H1 (cell line): ENCODE data around the gene COCH. TPM values are rescaled to one million over a fixed set of nuclear protein-coding genes. Genes with fewer than 3 reads are reported as not detected.

Experiments used
- CTCF ChIA-PET: fragments of 300-600 bp; sonication (Branson Sonifier 250); formaldehyde crosslinking; loops from one replicate; lab custom pipeline; 2021; ENCODE audit not compliant: partially characterized antibody; lab: Charles Lee
- POLR2A ChIA-PET: fragments of 300-600 bp; sonication (Branson Sonifier 250); formaldehyde crosslinking; loops from one replicate; lab custom pipeline; 2021; ENCODE audit warnings: inconsistent platforms; ENCODE audit not compliant: partially characterized antibody; lab: Charles Lee
- DNase-seq, 2 experiments: peaks; one replicate each; pipeline versions ENCODE4 v3.0.0 to v3.0.0-alpha.2; 2010 to 2022; ENCODE audit warnings: low spot score in 2 of 2, low read depth in 1 of 2, mixed read lengths in 1 of 2
- FAIRE-seq: peaks from 2 replicates; lab custom pipeline; 2011; peaks lifted over from hg19 to GRCh38; lab: Jason Lieb, UNC
- H2AFZ ChIP-seq: 2 replicates; pipeline ENCODE4 v1.8.1; 2012; ENCODE audit warnings: low read length, inconsistent platforms
- H2AK5ac ChIP-seq: 2 replicates; pipeline ENCODE4 v1.6.1; 2013; ENCODE audit warnings: low read depth, low read length
- H2BK120ac ChIP-seq: replicated peaks from 2 replicates; pipeline ENCODE3; 2013; ENCODE audit warnings: low read depth, low read length, inconsistent platforms
- H2BK12ac ChIP-seq: 2 replicates; pipeline ENCODE4 v1.6.1; 2013; ENCODE audit warnings: low read depth, low read length
- H2BK15ac ChIP-seq: 2 replicates; pipeline ENCODE4 v1.6.1; 2013; ENCODE audit warnings: low read length
- H2BK20ac ChIP-seq: 2 replicates; pipeline ENCODE4 v1.6.1; 2013; ENCODE audit warnings: low read length
- H2BK5ac ChIP-seq: 2 replicates; pipeline ENCODE4 v1.6.1; 2013; ENCODE audit warnings: low read depth, low read length
- H3K14ac ChIP-seq: 2 replicates; pipeline ENCODE4 v1.6.1; 2013; ENCODE audit warnings: inconsistent platforms; ENCODE audit not compliant: insufficient read length
- H3K18ac ChIP-seq: 2 replicates; pipeline ENCODE4 v1.6.1; 2013; ENCODE audit warnings: low read length; ENCODE audit errors: extremely low read depth
- H3K23ac ChIP-seq: 2 replicates; pipeline ENCODE4 v1.6.1; 2013; ENCODE audit warnings: inconsistent platforms; ENCODE audit not compliant: insufficient read length
- H3K23me2 ChIP-seq: 2 replicates; pipeline ENCODE4 v1.6.1; 2013; ENCODE audit warnings: low read depth, low read length
- H3K27ac ChIP-seq: 2 replicates; pipeline ENCODE4 v1.6.1; 2011; ENCODE audit warnings: low read depth, low read length, inconsistent platforms
- H3K27me3 ChIP-seq, 4 experiments: replicated peaks in 1 of 4; 1 replicate in 1 of 4; 2 replicates in 3 of 4; pipeline versions ENCODE4 v1.6.1 to v1.8.1; 2011 to 2013; ENCODE audit warnings: low read length in 3 of 4, mild to moderate bottlenecking in 3 of 4, inconsistent platforms in 2 of 4, mixed read lengths in 2 of 4, moderate library complexity in 1 of 4; ENCODE audit not compliant: control insufficient read depth in 3 of 4, insufficient read depth in 3 of 4; ENCODE audit errors: extremely low read depth in 1 of 4
- H3K36me3 ChIP-seq, 4 experiments: 2 replicates each; pipeline versions ENCODE4 v1.6.1 to v1.8.1; 2011 to 2013; ENCODE audit warnings: mild to moderate bottlenecking in 4 of 4, low read length in 3 of 4, moderate library complexity in 2 of 4, control low read depth in 1 of 4, inconsistent platforms in 1 of 4; ENCODE audit not compliant: insufficient read depth in 4 of 4, control insufficient read depth in 2 of 4
- H3K4ac ChIP-seq: replicated peaks from 2 replicates; pipeline ENCODE3; 2013; ENCODE audit warnings: low read length, low read depth, mixed read lengths, inconsistent platforms; ENCODE audit not compliant: insufficient read length
- H3K4me1 ChIP-seq, 4 experiments: replicated peaks in 1 of 4; 1 replicate in 1 of 4; 2 replicates in 3 of 4; pipeline versions ENCODE4 v1.6.1 to v1.8.1; 2011 to 2013; ENCODE audit warnings: low read length in 3 of 4, inconsistent platforms in 2 of 4, mixed read lengths in 1 of 4; ENCODE audit not compliant: insufficient read depth in 4 of 4, control insufficient read depth in 3 of 4
- H3K4me2 ChIP-seq, 2 experiments: 2 replicates each; pipeline versions ENCODE4 v1.6.1 to v1.8.1; 2011 to 2013; ENCODE audit warnings: low read depth in 2 of 2, low read length in 2 of 2, control low read depth in 1 of 2, inconsistent platforms in 1 of 2, mild to moderate bottlenecking in 1 of 2; ENCODE audit not compliant: insufficient read depth in 1 of 2
- H3K4me3 ChIP-seq, 4 experiments: fragments of 200-600, 300-600 bp in 1 of 4; sonication (generic), shearing (Covaris generic), sonication (Bioruptor Twin) in 1 of 4; 2 replicates each; pipeline versions ENCODE4 v1.5.1 to v1.8.1; 2011 to 2016; ENCODE audit warnings: low read length in 4 of 4, low read depth in 3 of 4, control low read depth in 2 of 4, inconsistent platforms in 2 of 4, mild to moderate bottlenecking in 2 of 4, mixed read lengths in 1 of 4, moderate library complexity in 1 of 4; ENCODE audit not compliant: insufficient read depth in 2 of 4; ENCODE audit errors: extremely low read depth in 1 of 4
- H3K56ac ChIP-seq: replicated peaks from 2 replicates; pipeline ENCODE3; 2013; ENCODE audit warnings: low read depth, mild to moderate bottlenecking, mixed read lengths, low read length, inconsistent platforms; ENCODE audit not compliant: insufficient read length
- H3K79me1 ChIP-seq: 2 replicates; pipeline ENCODE4 v1.6.1; 2013; ENCODE audit warnings: low read depth, low read length, control low read depth
- H3K79me2 ChIP-seq, 2 experiments: 2 replicates each; pipeline versions ENCODE4 v1.6.1 to v1.8.1; 2012 to 2013; ENCODE audit warnings: low read length in 2 of 2, mild to moderate bottlenecking in 2 of 2, inconsistent platforms in 1 of 2; ENCODE audit not compliant: insufficient read depth in 2 of 2, control insufficient read depth in 1 of 2
- H3K9ac ChIP-seq, 4 experiments: replicated peaks in 1 of 4; 1 replicate in 1 of 4; 2 replicates in 3 of 4; pipeline versions ENCODE4 v1.6.1 to v1.8.1; 2011 to 2013; ENCODE audit warnings: low read depth in 3 of 4, low read length in 3 of 4, control low read depth in 2 of 4, mild to moderate bottlenecking in 2 of 4, moderate library complexity in 2 of 4, inconsistent platforms in 1 of 4; ENCODE audit errors: extremely low read depth in 1 of 4
- H3K9me3 ChIP-seq, 2 experiments: 2 replicates each; pipeline versions ENCODE4 v1.6.1 to v1.8.1; 2012 to 2013; ENCODE audit warnings: mild to moderate bottlenecking in 2 of 2, moderate library complexity in 2 of 2, control low read depth in 1 of 2, inconsistent platforms in 1 of 2, low read depth in 1 of 2, low read length in 1 of 2, mixed read lengths in 1 of 2; ENCODE audit not compliant: insufficient read depth in 2 of 2
- H4K20me1 ChIP-seq, 2 experiments: replicated peaks in 1 of 2; 2 replicates each; pipeline versions ENCODE3 to v1.8.1; 2011 to 2013; ENCODE audit warnings: inconsistent platforms in 2 of 2, low read length in 2 of 2, mild to moderate bottlenecking in 1 of 2; ENCODE audit not compliant: insufficient read depth in 2 of 2, control insufficient read depth in 1 of 2
- H4K5ac ChIP-seq: 2 replicates; pipeline ENCODE4 v1.6.1; 2013; ENCODE audit warnings: low read length, low read depth, mixed read lengths, inconsistent platforms; ENCODE audit not compliant: insufficient read length
- H4K8ac ChIP-seq: 2 replicates; pipeline ENCODE4 v1.8.0; 2013; ENCODE audit warnings: mild to moderate bottlenecking, moderate library complexity, low read length, inconsistent platforms; ENCODE audit not compliant: insufficient read depth; ENCODE audit errors: extremely low read depth
- H4K91ac ChIP-seq: replicated peaks from 2 replicates; pipeline ENCODE3; 2013; ENCODE audit warnings: low read length, mixed read lengths, inconsistent platforms; ENCODE audit not compliant: insufficient read length
- WGBS, 2 experiments: shearing (Covaris generic) in 1 of 2; methylation state at CpG; one replicate each; pipeline versions ENCODE4 v1.1.6 to v1.1.7; 2013 to 2015; ENCODE audit warnings: low lambda C conversion rate in 2 of 2, mixed read lengths in 2 of 2, inconsistent platforms in 1 of 2, low coverage in 1 of 2, missing lambda C conversion rate in 1 of 2; ENCODE audit not compliant: insufficient replicate concordance in 2 of 2, insufficient coverage in 1 of 2, insufficient read length in 1 of 2; ENCODE audit errors: extremely low coverage in 1 of 2, missing lambda C conversion rate in 1 of 2; 5-methylcytosine and 5-hydroxymethylcytosine counted together
- polyA plus RNA-seq, 7 experiments: library from polyadenylated mRNA; depleted of rRNA in 3 of 7; stranded (reverse) in 5 of 7; unstranded in 2 of 7; fragments of >200 nt in 5 of 7; fragments of 200-250 nt in 2 of 7; gene quantifications; 1 replicate in 5 of 7; 2 replicates in 1 of 7; 4 replicates in 1 of 7; pipeline versions ENCODE4 v1.2.1 to v1.2.3, GENCODE V29; 2011 to 2013; ENCODE audit warnings: missing spikeins in 2 of 7, mixed read lengths in 2 of 7
- total RNA-seq: library from RNA; stranded (reverse); fragmentation: NEBNext Ultra II Directional; extraction: Animal tissue kit (Norgen Biotek cat#: 25700); gene quantifications from 2 replicates; pipeline ENCODE4 v1.2.1, GENCODE V29; 2021
- TF ChIP-seq, protein P1 (sequence below): IDR thresholded peaks from 2 replicates; pipeline ENCODE4 v1.6.1; 2012; ENCODE audit warnings: inconsistent platforms

The COCH gene
- total and polyA plus RNA-seq, 2 of the 8 experiments (the other 6 are each of a cell fraction or from before 2014, with no cell fraction given): 12.9 to 30.8 TPM

DNA sequence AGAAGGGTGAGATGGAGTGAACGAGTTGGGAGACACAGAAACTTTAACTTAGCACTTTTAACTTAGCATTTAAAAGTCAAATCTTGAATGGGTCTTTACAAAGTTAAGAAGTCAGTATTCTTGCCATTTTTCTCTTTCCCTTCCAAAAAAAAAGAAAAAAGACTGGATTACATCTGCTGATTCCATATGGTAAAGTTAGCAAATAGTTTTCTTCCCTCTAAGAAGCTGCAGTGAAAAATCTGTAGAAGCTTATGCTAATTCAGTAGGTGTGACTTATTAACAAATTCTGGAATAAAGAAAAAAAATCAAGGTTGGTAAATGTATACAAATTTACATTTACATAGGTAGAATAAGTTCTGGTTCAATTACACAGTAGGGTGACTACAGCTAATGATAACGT lies 50.9 kb downstream of the COCH start:
- no peak overlapping the region for H2BK5ac ChIP-seq
- H3K4me2 ChIP-seq: no peak overlapping the region
- no peak overlapping the region for H2BK20ac ChIP-seq
- H3K79me1 ChIP-seq: no peaks in the 10 kb centered on the region; the same call in 1 of the 2 replicates
- no peak overlapping the region for H3K14ac ChIP-seq
- H3K23ac ChIP-seq: no peak overlapping the region
- no peaks in the 10 kb centered on the region for H4K20me1 ChIP-seq
- TF ChIP-seq, protein P1, sequence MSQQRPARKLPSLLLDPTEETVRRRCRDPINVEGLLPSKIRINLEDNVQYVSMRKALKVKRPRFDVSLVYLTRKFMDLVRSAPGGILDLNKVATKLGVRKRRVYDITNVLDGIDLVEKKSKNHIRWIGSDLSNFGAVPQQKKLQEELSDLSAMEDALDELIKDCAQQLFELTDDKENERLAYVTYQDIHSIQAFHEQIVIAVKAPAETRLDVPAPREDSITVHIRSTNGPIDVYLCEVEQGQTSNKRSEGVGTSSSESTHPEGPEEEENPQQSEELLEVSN: no peak
- H3K27ac ChIP-seq: no peak overlapping the region
- no peaks in the 10 kb centered on the region; a peak in 1 of 8 replicates for H3K36me3 ChIP-seq
- H3K27me3 ChIP-seq: no peaks in the 10 kb centered on the region
- POLR2A ChIA-PET: interaction anchor here (0.7 to 0.8 kb wide), 2 partner anchors 11 to 57 kb away, joined by 3 read pairs; no protein-coding TSS in a partner anchor
- H3K9ac ChIP-seq: no peak overlapping the region
- no peak overlapping the region for H3K4me3 ChIP-seq
- no peaks in the 10 kb centered on the region for H3K9me3 ChIP-seq
- H2BK120ac ChIP-seq: no peak overlapping the region
- no peak overlapping the region for H2AK5ac ChIP-seq
- no peak for FAIRE-seq
- no peak overlapping the region for H4K5ac ChIP-seq
- DNase-seq: no peak
- H3K4ac ChIP-seq: no peak overlapping the region
- CTCF ChIA-PET: interaction anchor here (0.6 to 1.5 kb wide), 2 partner anchors 158 to 172 kb away, joined by 3 read pairs; no protein-coding TSS in a partner anchor
- H2AFZ ChIP-seq: no peak overlapping the region
- no peak overlapping the region for H2BK15ac ChIP-seq
- 56% methylated on average over 2 of the region's 2 CpGs; no CpG with 5 or more reads in 1 of the 2 experiments for WGBS, 2 experiments
- no peak overlapping the region for H3K56ac ChIP-seq
- no peak overlapping the region for H2BK12ac ChIP-seq
- peaks cover 0 to 3% (median 0%) of the 10 kb centered on the region in 4 experiments; a peak in 1 of 7 replicates for H3K4me1 ChIP-seq
- no peaks in the 10 kb centered on the region for H3K79me2 ChIP-seq
- peaks cover 2% of the 10 kb centered on the region; the same call in 1 of the 2 replicates for H3K23me2 ChIP-seq
- H3K18ac ChIP-seq: no peak overlapping the region
- no peak overlapping the region for H4K91ac ChIP-seq
- no peak overlapping the region for H4K8ac ChIP-seq
